GM23248 (cell line): Measurements from ENCODE around the gene UMODL1. TPM values are rescaled to one million over a fixed set of nuclear protein-coding genes. Genes with fewer than 3 reads are reported as not detected.

Source experiments
- DNase-seq: peaks from one replicate; pipeline ENCODE4 v3.0.0-alpha.2; 2015
- H2AFZ ChIP-seq: fragments of 200-600 bp; sonication (generic); 2 replicates; pipeline ENCODE4 v1.6.1; 2016; ENCODE audit warnings: antibody characterized with exemption
- H3F3A ChIP-seq: fragments of 200-600 bp; sonication (generic); 2 replicates; pipeline ENCODE4 v1.6.1; 2016; ENCODE audit warnings: mild to moderate bottlenecking, antibody characterized with exemption, mixed run types; ENCODE audit not compliant: insufficient read depth
- H3K27ac ChIP-seq: fragments of 200-600 bp; sonication (generic); 2 replicates; pipeline ENCODE4 v1.5.1; 2016; ENCODE audit warnings: mild to moderate bottlenecking
- H3K27me3 ChIP-seq: fragments of 200-600 bp; sonication (generic); replicated peaks from 2 replicates; pipeline ENCODE4 v1.6.1; 2016; ENCODE audit warnings: mild to moderate bottlenecking; ENCODE audit not compliant: insufficient read depth
- H3K36me3 ChIP-seq: fragments of 200-600 bp; sonication (generic); 2 replicates; pipeline ENCODE4 v1.6.1; 2016; ENCODE audit warnings: low read depth, mild to moderate bottlenecking
- H3K4me1 ChIP-seq: fragments of 200-600 bp; sonication (generic); 2 replicates; pipeline ENCODE4 v1.6.1; 2016; ENCODE audit warnings: mild to moderate bottlenecking; ENCODE audit not compliant: insufficient read depth
- H3K4me2 ChIP-seq: fragments of 200-600 bp; sonication (generic); one replicate; pipeline ENCODE4 v1.6.1; 2016; ENCODE audit warnings: mild to moderate bottlenecking; ENCODE audit not compliant: unreplicated experiment
- H3K4me3 ChIP-seq: fragments of 200-600 bp; sonication (generic); 2 replicates; pipeline ENCODE4 v1.5.1; 2016; ENCODE audit warnings: mild to moderate bottlenecking
- H3K79me2 ChIP-seq: fragments of 200-600 bp; sonication (generic); 2 replicates; pipeline ENCODE4 v1.6.1; 2016; ENCODE audit warnings: mild to moderate bottlenecking; ENCODE audit not compliant: insufficient read depth
- H3K9ac ChIP-seq: fragments of 200-600 bp; sonication (generic); 2 replicates; pipeline ENCODE4 v1.6.1; 2016; ENCODE audit warnings: mild to moderate bottlenecking
- H3K9me2 ChIP-seq: fragments of 200-600 bp; sonication (generic); 2 replicates; pipeline ENCODE4 v1.6.1; 2016; ENCODE audit warnings: mixed run types, mild to moderate bottlenecking, moderate library complexity; ENCODE audit not compliant: insufficient read depth
- H3K9me3 ChIP-seq: fragments of 200-600 bp; sonication (generic); one replicate; pipeline ENCODE4 v1.6.1; 2017; ENCODE audit warnings: low read depth
- H4K20me1 ChIP-seq: fragments of 200-600 bp; sonication (generic); 2 replicates; pipeline ENCODE4 v1.6.0; 2016; ENCODE audit not compliant: insufficient read depth
- EZH2 ChIP-seq: fragments of 200-600 bp; sonication (generic); IDR thresholded peaks from 2 replicates; pipeline ENCODE4 v1.6.1; 2018; ENCODE audit warnings: antibody characterized with exemption, mild to moderate bottlenecking; ENCODE audit not compliant: insufficient read depth, poor library complexity, severe bottlenecking
- EZH2phosphoT487 ChIP-seq: fragments of 200-600 bp; sonication (generic); IDR thresholded peaks from 2 replicates; pipeline ENCODE4 v1.6.1; 2018; ENCODE audit warnings: antibody characterized with exemption, moderate library complexity, mild to moderate bottlenecking, low read depth; ENCODE audit not compliant: insufficient read depth
- WGBS, 2 experiments: methylation state at CpG; one replicate each; pipeline ENCODE4 v1.1.6; 2015 to 2017; ENCODE audit warnings: low lambda C conversion rate in 2 of 2, low coverage in 1 of 2; ENCODE audit errors: missing lambda C conversion rate in 2 of 2; 5-methylcytosine and 5-hydroxymethylcytosine counted together
- in situ Hi-C: fragments of 300-500 bp; cut with MboI; formaldehyde crosslinking; loops from 2 replicates; pipeline ENCODE4 v1.15.0; 2020
- polyA plus RNA-seq: library from polyadenylated mRNA; unstranded; fragments of >200 nt; fragmentation: Nextera tagmentation; extraction: Ambion mirVana; gene quantifications from 2 replicates; pipeline ENCODE4 v1.2.1, GENCODE V29; 2016
- total RNA-seq: library from RNA; depleted of rRNA; stranded (reverse); fragments of >200 nt; shearing (Covaris generic); gene quantifications from 2 replicates; pipeline ENCODE4 v1.2.3, GENCODE V29; 2014

The UMODL1 gene
- total and polyA plus RNA-seq, 2 experiments from 2014 or later = not detected

DNA sequence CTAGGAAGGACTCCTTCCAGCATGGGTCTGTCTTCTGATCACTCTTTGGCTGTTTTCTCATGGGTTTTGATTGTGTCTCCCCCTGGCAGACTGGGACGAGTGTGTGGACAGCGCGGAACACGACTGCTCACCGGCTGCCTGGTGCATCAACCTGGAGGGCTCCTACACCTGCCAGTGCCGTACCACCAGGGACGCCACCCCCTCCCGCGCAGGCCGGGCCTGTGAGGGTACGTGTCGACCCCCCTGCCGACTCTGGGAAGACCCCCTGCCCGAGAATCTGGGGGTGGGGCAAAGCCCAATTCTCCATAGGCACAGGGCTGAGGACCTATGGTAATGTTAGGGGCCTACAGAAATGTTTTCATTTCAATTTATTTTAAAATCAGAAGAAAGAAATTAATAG, 38.4 kb downstream of the UMODL1 start:
- no peak overlapping the region for H2AFZ ChIP-seq
- H3K9ac ChIP-seq = no peak overlapping the region
- H3K9me3 ChIP-seq = no peaks in the 10 kb centered on the region
- H4K20me1 ChIP-seq = no peaks in the 10 kb centered on the region
- H3K36me3 ChIP-seq = no peaks in the 10 kb centered on the region
- no peak overlapping the region for H3K27ac ChIP-seq
- in situ Hi-C loops = loop anchor here (25.0 kb wide), 1 partner anchor 172 kb away; no protein-coding TSS in a partner anchor
- no peak overlapping the region for H3K4me2 ChIP-seq
- peaks cover 4% of the 10 kb centered on the region; the same call in 1 of the 2 replicates for H3K4me1 ChIP-seq
- no peak overlapping the region for H3K4me3 ChIP-seq
- WGBS, 2 experiments = 85% methylated on average over 14 of the region's 14 CpGs
- no peak for DNase-seq
- peaks cover 3% of the 10 kb centered on the region; the same call in 1 of the 2 replicates for H3F3A ChIP-seq
- H3K27me3 ChIP-seq = no peaks in the 10 kb centered on the region
- TF ChIP-seq EZH2phosphoT487 (no peak), EZH2 (no peak)
- no peaks in the 10 kb centered on the region for H3K79me2 ChIP-seq
- no peaks in the 10 kb centered on the region for H3K9me2 ChIP-seq

DNA sequence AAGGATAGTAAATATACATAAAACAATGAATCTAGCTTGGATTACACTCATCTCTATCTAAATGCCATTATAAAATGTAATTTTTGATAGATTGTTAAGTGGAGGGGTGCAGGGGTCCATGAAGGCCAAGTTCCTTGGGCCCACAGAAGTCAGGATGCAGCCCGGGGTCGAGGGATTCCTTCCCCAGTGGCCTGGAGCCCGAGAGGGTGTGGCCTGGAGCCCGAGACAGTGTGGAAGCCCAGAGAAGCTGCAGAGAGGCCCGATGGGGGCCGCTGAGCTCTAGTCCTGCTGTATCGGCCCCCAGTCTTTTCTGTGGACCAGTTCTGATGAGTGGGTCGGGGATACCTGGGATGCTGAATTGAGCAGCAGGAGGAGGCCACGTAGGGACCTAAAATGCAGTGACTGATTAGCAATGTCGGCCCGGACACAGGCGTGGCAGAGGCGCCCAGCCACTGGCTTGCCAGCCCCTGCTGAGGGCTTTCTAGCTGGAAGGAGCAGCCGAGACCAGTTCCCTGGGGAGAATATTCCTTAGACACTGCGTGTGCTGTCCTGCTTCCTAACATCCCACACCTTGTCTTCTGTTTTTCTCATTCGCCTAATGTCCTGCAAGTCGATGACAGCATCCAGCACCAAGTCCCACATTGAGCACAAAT, 38.9 kb downstream of the UMODL1 start:
- H3K9ac ChIP-seq = no peak overlapping the region
- H3K79me2 ChIP-seq = no peaks in the 10 kb centered on the region
- 0 out of 2 replicates have a peak overlapping the region, but pooled peaks have one; percentile 9 for H2AFZ ChIP-seq
- H3K27ac ChIP-seq = no peak overlapping the region
- H3K9me3 ChIP-seq = no peaks in the 10 kb centered on the region
- no peak for DNase-seq
- H3F3A ChIP-seq = peaks cover 3% of the 10 kb centered on the region; the same call in 1 of the 2 replicates
- H4K20me1 ChIP-seq = no peaks in the 10 kb centered on the region
- in situ Hi-C loops = loop anchor here (10.0 to 25.0 kb wide), 2 partner anchors 173 to 285 kb away; no protein-coding TSS in a partner anchor
- H3K9me2 ChIP-seq = no peaks in the 10 kb centered on the region
- no peaks in the 10 kb centered on the region for H3K36me3 ChIP-seq
- WGBS, 2 experiments = 33 to 43% methylated on average over 17 of the region's 17 CpGs
- H3K27me3 ChIP-seq = no peaks in the 10 kb centered on the region
- peaks cover 4% of the 10 kb centered on the region; the same call in 1 of the 2 replicates for H3K4me1 ChIP-seq
- H3K4me2 ChIP-seq = no peak overlapping the region
- H3K4me3 ChIP-seq = no peak overlapping the region
- no peak for TF ChIP-seq EZH2phosphoT487
- no peak for TF ChIP-seq EZH2

DNA sequence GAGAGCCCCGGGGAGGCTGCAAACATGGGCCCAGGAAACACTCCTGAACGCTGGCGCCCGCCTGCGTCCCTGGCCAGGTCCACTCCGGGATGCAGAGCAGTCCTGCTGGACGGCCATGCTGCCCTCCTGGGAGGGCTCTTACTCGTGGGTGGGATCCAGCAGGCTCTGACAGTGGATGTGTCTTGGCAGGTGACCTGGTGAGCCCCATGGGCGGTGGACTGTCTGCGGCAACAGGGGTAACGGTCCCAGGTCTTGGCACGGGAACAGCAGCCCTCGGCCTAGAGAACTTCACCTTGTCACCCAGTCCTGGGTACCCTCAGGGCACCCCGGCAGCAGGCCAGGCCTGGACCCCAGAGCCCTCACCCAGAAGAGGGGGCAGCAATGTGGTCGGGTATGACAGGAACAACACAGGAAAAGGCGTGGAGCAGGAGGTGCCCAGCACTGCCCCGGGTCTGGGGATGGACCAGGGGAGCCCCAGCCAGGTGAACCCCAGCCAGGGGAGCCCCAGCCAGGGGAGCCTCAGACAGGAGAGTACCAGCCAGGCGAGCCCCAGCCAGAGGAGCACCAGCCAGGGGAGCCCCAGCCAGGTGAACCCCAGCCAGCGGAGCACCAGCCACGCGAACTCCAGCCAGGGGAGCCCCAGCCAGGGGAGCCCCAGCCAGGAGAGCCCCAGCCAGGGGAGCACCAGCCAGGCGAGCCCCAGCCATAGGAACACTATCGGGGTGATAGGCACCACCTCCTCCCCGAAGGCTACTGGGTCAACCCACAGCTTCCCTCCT, 39.8 kb downstream of the UMODL1 start:
- H2AFZ ChIP-seq = no peak overlapping the region
- TF ChIP-seq EZH2phosphoT487 = no peak
- TF ChIP-seq EZH2 = no peak
- no peaks in the 10 kb centered on the region for H3K9me2 ChIP-seq
- no peaks in the 10 kb centered on the region for H3K9me3 ChIP-seq
- H3K4me1 ChIP-seq = peaks cover 4% of the 10 kb centered on the region; the same call in 1 of the 2 replicates
- no peak overlapping the region for H3K4me2 ChIP-seq
- H3K9ac ChIP-seq = no peak overlapping the region
- no peak overlapping the region for H3K27ac ChIP-seq
- no peak for DNase-seq
- H3K27me3 ChIP-seq = no peaks in the 10 kb centered on the region
- H3K36me3 ChIP-seq = no peaks in the 10 kb centered on the region
- no peak overlapping the region for H3K4me3 ChIP-seq
- no peaks in the 10 kb centered on the region for H3K79me2 ChIP-seq
- peaks cover 3% of the 10 kb centered on the region; the same call in 1 of the 2 replicates for H3F3A ChIP-seq
- 88 to 89% methylated on average over 20 to 22 of the region's 24 CpGs for WGBS, 2 experiments
- H4K20me1 ChIP-seq = no peaks in the 10 kb centered on the region
- in situ Hi-C loops = loop anchor here (10.0 to 25.0 kb wide), 2 partner anchors 174 to 286 kb away; no protein-coding TSS in a partner anchor

DNA sequence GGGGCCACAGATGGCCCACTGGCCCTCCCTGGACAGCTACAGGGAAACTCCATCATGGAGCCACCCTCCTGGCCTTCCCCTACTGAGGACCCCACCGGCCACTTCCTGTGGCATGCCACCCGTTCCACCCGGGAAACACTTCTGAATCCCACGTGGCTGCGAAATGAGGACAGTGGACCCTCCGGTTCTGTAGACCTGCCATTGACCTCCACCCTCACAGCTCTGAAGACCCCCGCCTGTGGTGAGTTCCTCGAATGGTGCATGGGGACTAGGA, 40.3 kb downstream of the UMODL1 start:
- in situ Hi-C loops = loop anchor here (10.0 to 25.0 kb wide), 2 partner anchors 174 to 287 kb away; no protein-coding TSS in a partner anchor
- no peak overlapping the region for H3K4me2 ChIP-seq
- no peaks in the 10 kb centered on the region for H3K79me2 ChIP-seq
- no peaks in the 10 kb centered on the region for H3K27me3 ChIP-seq
- WGBS, 2 experiments = 93 to 94% methylated on average over 8 of the region's 8 CpGs
- H3K36me3 ChIP-seq = no peaks in the 10 kb centered on the region
- peaks cover 5% of the 10 kb centered on the region for H3K4me1 ChIP-seq
- DNase-seq = no peak
- H2AFZ ChIP-seq = no peak overlapping the region
- no peak overlapping the region for H3K4me3 ChIP-seq
- H4K20me1 ChIP-seq = no peaks in the 10 kb centered on the region
- H3K9me3 ChIP-seq = no peaks in the 10 kb centered on the region
- H3K9ac ChIP-seq = no peak overlapping the region
- no peak for TF ChIP-seq EZH2
- no peak for TF ChIP-seq EZH2phosphoT487
- H3K27ac ChIP-seq = no peak overlapping the region
- no peaks in the 10 kb centered on the region for H3K9me2 ChIP-seq
- H3F3A ChIP-seq = peaks cover 3% of the 10 kb centered on the region; the same call in 1 of the 2 replicates
